Stomach (tissue), 9 donors: ENCODE data around the gene TMEM135. TPM values are rescaled to one million over a fixed set of nuclear protein-coding genes. Genes with fewer than 3 reads are reported as not detected.

ENCODE experiments used
- DNase-seq, 2 donors: peaks; one replicate each; pipeline versions ENCODE4 v3.0.0 to v3.0.0-alpha.2; 2013 to 2019
- H3K27ac ChIP-seq, 5 donors: fragments of 200-600 bp in 4 of 5; sonication (generic) in 4 of 5; one replicate each; pipeline ENCODE4 v1.5.1; 2013 to 2019; ENCODE audit warnings: mild to moderate bottlenecking in 1 of 5, moderate library complexity in 1 of 5
- H3K27me3 ChIP-seq, 3 donors: fragments of 200-600 bp; sonication (generic); one replicate each; pipeline ENCODE4 v1.5.1; 2017 to 2019; ENCODE audit warnings: mixed run types in 1 of 3
- H3K36me3 ChIP-seq, 4 donors: fragments of 200-600 bp; sonication (generic); 1 replicate in 3 of 4; 2 replicates in 1 of 4; pipeline ENCODE4 v1.5.1; 2016 to 2019
- H3K4me1 ChIP-seq, 4 donors: fragments of 200-600 bp; sonication (generic); one replicate each; pipeline ENCODE4 v1.5.1; 2016 to 2019
- H3K4me3 ChIP-seq, 4 donors: fragments of 200-600 bp; sonication (generic) in 3 of 4; one replicate each; pipeline ENCODE4 v1.5.1; 2016 to 2019; ENCODE audit warnings: mild to moderate bottlenecking in 1 of 4
- H3K9me3 ChIP-seq, 4 donors: fragments of 200-600 bp; sonication (generic); one replicate each; pipeline ENCODE4 v1.5.1; 2016 to 2019
- EP300 ChIP-seq: sonication (generic); formaldehyde crosslinking; IDR thresholded peaks from one replicate; pipeline ENCODE4 v1.6.1; 2017; ENCODE audit warnings: antibody characterized with exemption
- POLR2A ChIP-seq, 4 donors: fragments of 450-650 bp; IDR thresholded peaks; one replicate each; pipeline ENCODE4 v1.6.1; 2016; ENCODE audit warnings: antibody characterized with exemption in 4 of 4, control low read depth in 2 of 4, mild to moderate bottlenecking in 1 of 4, moderate library complexity in 1 of 4
- POLR2AphosphoS5 ChIP-seq, 3 donors: sonication (generic); formaldehyde crosslinking; IDR thresholded peaks; one replicate each; pipeline ENCODE4 v1.6.1; 2016; ENCODE audit warnings: antibody characterized with exemption in 3 of 3
- WGBS, 5 donors: extraction: QIAGEN DNeasy Blood & Tissue Kit in 3 of 5; methylation state at CpG; one replicate each; pipeline versions ENCODE4 v1.1.5 to v1.1.7; 2013 to 2018; 5-methylcytosine and 5-hydroxymethylcytosine counted together
- intact Hi-C: fragments of 100-400 bp; cut with DNase I; formaldehyde crosslinking; loops from one replicate; pipeline ENCODE4 v1.15.1; 2023; ENCODE audit warnings: low total_unique reads
- polyA plus RNA-seq, 3 donors: library from polyadenylated mRNA; stranded (reverse); fragments of 200-250 nt; gene quantifications; one replicate each; pipeline ENCODE4 v1.2.3, GENCODE V29; 2013
- total RNA-seq, 5 donors: library from RNA; depleted of rRNA; stranded (reverse); fragments of >200 nt; gene quantifications; one replicate each; pipeline versions ENCODE4 v1.1.0 to v1.2.3, GENCODE V29; 2014 to 2016
- TF ChIP-seq, protein P1 (sequence below), 7 experiments: fragments of 450-650 bp in 4 of 7; fragments of 200-600 bp in 3 of 7; sonication (generic) in 3 of 7; IDR thresholded peaks; one replicate each; pipeline ENCODE4 v1.5.1; 2016 to 2019; ENCODE audit warnings: antibody characterized with exemption in 7 of 7, control low read depth in 2 of 7, mild to moderate bottlenecking in 1 of 7
- donor health status: healthy with polysubstance abuse.
- donor health status: Bipolar disorder and iron deficiency.
- donor health status: healthy.

The TMEM135 gene
- total and polyA plus RNA-seq, 8 donors: 0.58 to 202 (median 3.9) TPM

DNA sequence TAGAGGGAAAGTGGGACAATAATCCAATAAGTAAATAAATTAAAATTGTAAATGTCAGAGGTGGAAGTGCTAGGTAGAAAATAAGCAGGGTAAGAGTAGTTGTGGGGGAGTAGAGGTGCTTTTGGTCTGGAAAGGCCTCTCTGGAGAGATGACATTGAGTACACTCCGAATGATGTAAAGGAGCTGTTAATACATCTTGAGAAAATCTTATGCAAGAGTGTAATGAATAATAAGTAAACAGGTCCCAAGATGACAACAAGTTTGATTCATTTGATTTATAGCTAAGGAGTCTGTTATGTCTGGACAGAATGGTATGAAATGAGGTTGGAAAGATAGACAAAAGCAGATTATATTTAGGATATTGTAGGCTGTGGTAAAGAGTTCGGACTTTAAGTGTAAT, 87.5 kb downstream of the TMEM135 start:
- TF ChIP-seq EP300: no peak
- TF ChIP-seq, protein P1, sequence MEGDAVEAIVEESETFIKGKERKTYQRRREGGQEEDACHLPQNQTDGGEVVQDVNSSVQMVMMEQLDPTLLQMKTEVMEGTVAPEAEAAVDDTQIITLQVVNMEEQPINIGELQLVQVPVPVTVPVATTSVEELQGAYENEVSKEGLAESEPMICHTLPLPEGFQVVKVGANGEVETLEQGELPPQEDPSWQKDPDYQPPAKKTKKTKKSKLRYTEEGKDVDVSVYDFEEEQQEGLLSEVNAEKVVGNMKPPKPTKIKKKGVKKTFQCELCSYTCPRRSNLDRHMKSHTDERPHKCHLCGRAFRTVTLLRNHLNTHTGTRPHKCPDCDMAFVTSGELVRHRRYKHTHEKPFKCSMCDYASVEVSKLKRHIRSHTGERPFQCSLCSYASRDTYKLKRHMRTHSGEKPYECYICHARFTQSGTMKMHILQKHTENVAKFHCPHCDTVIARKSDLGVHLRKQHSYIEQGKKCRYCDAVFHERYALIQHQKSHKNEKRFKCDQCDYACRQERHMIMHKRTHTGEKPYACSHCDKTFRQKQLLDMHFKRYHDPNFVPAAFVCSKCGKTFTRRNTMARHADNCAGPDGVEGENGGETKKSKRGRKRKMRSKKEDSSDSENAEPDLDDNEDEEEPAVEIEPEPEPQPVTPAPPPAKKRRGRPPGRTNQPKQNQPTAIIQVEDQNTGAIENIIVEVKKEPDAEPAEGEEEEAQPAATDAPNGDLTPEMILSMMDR (IDR thresholded peaks at IDR 0.05): no peak
- TF ChIP-seq POLR2AphosphoS5 (IDR thresholded peaks at IDR 0.05): no peak
- no peak for TF ChIP-seq POLR2A (IDR thresholded peaks at IDR 0.05)
- Histone ChIP-seq H3K27ac (no peak overlapping the region), H3K9me3 (no peaks in the 10 kb centered on the region), H3K4me3 (no peak overlapping the region), H3K4me1 (peaks cover 0 to 17% (median 4%) of the 10 kb centered on the region in 4 donors), H3K36me3 (no peaks in the 10 kb centered on the region), H3K27me3 (no peaks in the 10 kb centered on the region)
- WGBS, 5 donors: 95 to 99% (median 98%) methylated on average over 2 of the region's 2 CpGs
- intact Hi-C loops: no loop called here
- no peak for DNase-seq

DNA sequence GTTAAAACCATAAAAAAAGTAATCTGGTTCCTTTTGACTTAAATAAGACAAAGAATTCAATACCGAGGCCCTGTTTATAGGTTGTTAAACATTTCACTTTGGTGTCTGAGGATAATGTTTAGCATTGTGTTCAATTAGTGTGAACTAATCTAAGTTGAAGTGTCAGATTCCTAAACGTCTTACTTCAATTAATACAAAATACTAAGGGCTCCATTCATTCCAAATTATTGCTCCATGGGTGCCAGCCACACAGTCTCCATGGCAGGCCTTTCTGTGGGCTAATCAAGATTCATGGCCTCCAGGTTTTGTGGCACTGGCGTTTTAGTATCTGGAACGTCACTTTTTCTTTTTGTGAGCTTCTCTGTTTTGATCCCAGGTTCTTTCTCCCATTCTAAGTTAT, 89.4 kb downstream of the TMEM135 start:
- H3K36me3 ChIP-seq: no peaks in the 10 kb centered on the region
- intact Hi-C loops: no loop called here
- no peak overlapping the region for H3K4me3 ChIP-seq
- TF ChIP-seq POLR2AphosphoS5 (IDR thresholded peaks at IDR 0.05) (no peak), EP300 (no peak), POLR2A (IDR thresholded peaks at IDR 0.05) (no peak)
- TF ChIP-seq, protein P1 (IDR thresholded peaks at IDR 0.05): no peak
- 53 to 69% (median 55%) methylated on average over 4 of the region's 4 CpGs for WGBS, 5 donors
- no peak overlapping the region for H3K27ac ChIP-seq
- no peaks in the 10 kb centered on the region for H3K9me3 ChIP-seq
- peaks cover 0 to 17% (median 4%) of the 10 kb centered on the region in 4 donors for H3K4me1 ChIP-seq
- no peaks in the 10 kb centered on the region for H3K27me3 ChIP-seq
- no peak for DNase-seq

DNA sequence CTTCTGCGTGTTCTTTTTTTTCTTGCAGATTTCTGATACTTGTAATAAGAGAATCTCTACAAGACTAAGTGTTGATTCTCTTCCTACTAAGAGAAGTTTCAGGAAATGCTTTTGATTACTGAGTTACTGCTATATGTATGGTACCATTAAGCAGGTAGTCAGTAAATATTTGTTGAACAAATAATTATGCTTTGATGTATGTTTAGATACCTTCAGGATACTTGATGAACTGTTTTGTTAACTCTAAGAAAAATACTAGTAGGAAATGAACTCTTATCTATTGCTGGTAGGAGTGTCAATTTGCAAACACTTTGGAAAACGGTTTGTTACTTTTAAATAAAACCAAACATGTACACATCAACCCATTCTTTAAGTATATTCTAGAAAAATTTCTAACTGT, 90.6 kb downstream of the TMEM135 start:
- intact Hi-C loops: no loop called here
- TF ChIP-seq EP300 (no peak), POLR2A (IDR thresholded peaks at IDR 0.05) (no peak), POLR2AphosphoS5 (IDR thresholded peaks at IDR 0.05) (no peak)
- TF ChIP-seq, protein P1 (IDR thresholded peaks at IDR 0.05): no peak
- WGBS, 5 donors: 22 to 57% (median 39%) methylated on average over 2 of the region's 2 CpGs
- Histone ChIP-seq H3K27me3 (no peaks in the 10 kb centered on the region), H3K36me3 (no peaks in the 10 kb centered on the region), H3K4me1 (peaks cover 0 to 17% (median 4%) of the 10 kb centered on the region in 4 donors), H3K9me3 (no peaks in the 10 kb centered on the region), H3K4me3 (no peak overlapping the region), H3K27ac (no peak overlapping the region)
- no peak for DNase-seq

DNA sequence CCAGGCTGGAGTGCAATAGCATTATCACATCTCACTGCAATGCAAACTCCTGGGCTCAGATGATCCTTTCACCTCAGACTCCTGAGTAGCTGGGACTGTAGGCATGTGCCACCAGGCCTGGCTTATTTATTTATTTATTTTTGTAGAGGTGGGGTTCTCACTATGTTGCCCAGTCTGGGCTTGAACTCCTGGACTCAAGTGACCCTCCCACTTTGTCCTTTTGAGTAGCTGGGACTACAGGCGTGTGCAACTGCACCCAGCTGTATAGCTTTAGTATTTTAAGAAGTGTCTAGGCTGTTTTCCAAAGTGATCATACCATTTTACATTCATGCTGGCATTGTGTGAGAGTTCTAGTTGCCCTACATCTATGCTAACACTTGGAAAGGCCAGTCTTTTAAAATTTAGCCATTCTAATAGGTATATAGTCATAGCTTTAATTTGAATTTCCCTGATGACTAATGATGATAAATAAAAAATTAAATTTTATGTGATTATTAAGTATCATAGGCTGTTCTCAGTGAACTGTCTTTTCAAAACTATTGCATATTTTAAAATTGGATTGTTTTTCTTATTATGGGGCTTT, 96.9 kb downstream of the TMEM135 start:
- Histone ChIP-seq H3K4me3 (no peak overlapping the region), H3K9me3 (peaks cover 0 to 6% (median 3%) of the 10 kb centered on the region in 4 donors), H3K27me3 (no peaks in the 10 kb centered on the region), H3K27ac (no peak overlapping the region), H3K36me3 (no peaks in the 10 kb centered on the region), H3K4me1 (no peaks in the 10 kb centered on the region)
- DNase-seq: no peak
- intact Hi-C loops: no loop called here
- 93 to 100% (median 97%) methylated on average over 1 of the region's 1 CpG for WGBS, 5 donors
- TF ChIP-seq EP300 (no peak), POLR2AphosphoS5 (IDR thresholded peaks at IDR 0.05) (no peak), POLR2A (IDR thresholded peaks at IDR 0.05) (no peak)
- TF ChIP-seq, protein P1 (IDR thresholded peaks at IDR 0.05): no peak
